HTERT RPE-1 (cell line): ENCODE measurements around the gene EXTL2.
"Not testable (repeated sequence)": the region's sequence is repeated elsewhere in the genome, so short reads cannot be mapped to it uniquely, and the experiment has no call there.

Experiments
- in situ Hi-C: fragments of 300-500 bp; cut with MboI; formaldehyde crosslinking; loops from 4 replicates; pipeline ENCODE4 v1.14.3; 2020; ENCODE audit warnings: low sequenced_read_pairs

The EXTL2 gene

GRCh38 chr1:100894603-100895539, at the start of gene EXTL2:
Gene EXTL2 (minus strand): TSS chr1:100894842. CDS start chr1:100888757, 6,085 bp downstream.
- in situ Hi-C loops: no loop called here

GRCh38 chr1:100943533-100943932, 48.9 kb upstream of the EXTL2 start:
- in situ Hi-C loops: no loop called here

- in situ Hi-C loops: no loop called here
Observed at GRCh38 chr1:100942304-100943046, 47.8 kb upstream of the EXTL2 start.

- in situ Hi-C loops: no loop called here
Observed at GRCh38 chr1:100941580-100942216, 47.1 kb upstream of the EXTL2 start.

GRCh38 chr1:100941098-100941527, 46.5 kb upstream of the EXTL2 start:
- in situ Hi-C loops: no loop called here

- in situ Hi-C loops: no loop called here
Observed at GRCh38 chr1:100936194-100936967, 41.7 kb upstream of the EXTL2 start.

GRCh38 chr1:100933555-100933954, 38.9 kb upstream of the EXTL2 start:
- in situ Hi-C loops: not testable (repeated sequence)

GRCh38 chr1:100931716-100932115, 37.1 kb upstream of the EXTL2 start:
- in situ Hi-C loops: no loop called here

GRCh38 chr1:100930494-100930893, 35.9 kb upstream of the EXTL2 start:
- in situ Hi-C loops: no loop called here

GRCh38 chr1:100928128-100928527, 33.5 kb upstream of the EXTL2 start:
- in situ Hi-C loops: no loop called here

GRCh38 chr1:100927276-100927675, 32.6 kb upstream of the EXTL2 start:
- in situ Hi-C loops: no loop called here

- in situ Hi-C loops: no loop called here
Observed at GRCh38 chr1:100926240-100926639, 31.6 kb upstream of the EXTL2 start.

- in situ Hi-C loops: no loop called here
Observed at GRCh38 chr1:100924991-100925390, 30.3 kb upstream of the EXTL2 start.

GRCh38 chr1:100924212-100924611, 29.6 kb upstream of the EXTL2 start:
- in situ Hi-C loops: no loop called here

GRCh38 chr1:100921110-100921706, 26.6 kb upstream of the EXTL2 start:
- in situ Hi-C loops: no loop called here

- in situ Hi-C loops: no loop called here
Observed at GRCh38 chr1:100912019-100912418, 17.4 kb upstream of the EXTL2 start.

GRCh38 chr1:100909018-100909417, 14.4 kb upstream of the EXTL2 start:
- in situ Hi-C loops: no loop called here

- in situ Hi-C loops: no loop called here
Observed at GRCh38 chr1:100907887-100908286, 13.2 kb upstream of the EXTL2 start.

- in situ Hi-C loops: no loop called here
Observed at GRCh38 chr1:100905181-100905580, 10.5 kb upstream of the EXTL2 start.

GRCh38 chr1:100904528-100904927, 9.9 kb upstream of the EXTL2 start:
- in situ Hi-C loops: no loop called here
